C4-2B (cell line): Measurements from ENCODE around the gene SIK2.
"Not testable (repeated sequence)": the region's sequence is repeated elsewhere in the genome, so short reads cannot be mapped to it uniquely, and the experiment has no call there.

Source experiments
- H3K27ac ChIP-seq: fragments of 450-650 bp; 2 replicates; pipeline ENCODE4 v1.5.1; 2017
- CTCF ChIP-seq: fragments of 450-650 bp; conservative IDR thresholded peaks from 2 replicates; pipeline ENCODE4 v1.5.1; 2017; ENCODE audit warnings: mild to moderate bottlenecking
- ZFX ChIP-seq: fragments of 450-650 bp; IDR thresholded peaks from 2 replicates; pipeline ENCODE4 v1.6.1; 2017

Gene SIK2

GRCh38 chr11:111700162-111700561 lies 97.9 kb downstream of the SIK2 start:
- no peak overlapping the region for H3K27ac ChIP-seq
- TF ChIP-seq CTCF = no peak
- no peak for TF ChIP-seq ZFX

- TF ChIP-seq ZFX (no peak), CTCF (no peak)
- no peak overlapping the region for H3K27ac ChIP-seq
Observed at GRCh38 chr11:111702623-111703022, 100.4 kb downstream of the SIK2 start.

- peak overlapping the region; percentile 62 for H3K27ac ChIP-seq
- TF ChIP-seq ZFX = no peak
- TF ChIP-seq CTCF = no peak
Observed at GRCh38 chr11:111703576-111703975, 101.3 kb downstream of the SIK2 start.

- TF ChIP-seq CTCF = no peak
- no peak for TF ChIP-seq ZFX
- H3K27ac ChIP-seq = no peak overlapping the region
Observed at GRCh38 chr11:111707039-111707690, 104.9 kb downstream of the SIK2 start.

- no peak overlapping the region for H3K27ac ChIP-seq
- TF ChIP-seq CTCF (no peak), ZFX (no peak)
Observed at GRCh38 chr11:111707691-111708067, 105.4 kb downstream of the SIK2 start.

- H3K27ac ChIP-seq = no peak overlapping the region
- TF ChIP-seq ZFX (no peak), CTCF (no peak)
Observed at GRCh38 chr11:111714522-111714921, 112.3 kb downstream of the SIK2 start.

- TF ChIP-seq CTCF (no peak), ZFX (no peak)
- no peak overlapping the region for H3K27ac ChIP-seq
Observed at GRCh38 chr11:111715142-111715816, 113.0 kb downstream of the SIK2 start.

- H3K27ac ChIP-seq = not testable (repeated sequence)
Observed at GRCh38 chr11:111717660-111718059, 115.4 kb downstream of the SIK2 start.
